MM.1S (cell line): ENCODE data around the gene PPP1R13B.

Source experiments
- EZH2 ChIP-seq: fragments of 300-600 bp; sonication (generic); optimal IDR thresholded peaks from 2 replicates; pipeline ENCODE3; 2017; ENCODE audit warnings: low read depth, mild to moderate bottlenecking, antibody characterized with exemption, low read length, mixed read lengths
- TF ChIP-seq, protein P1 (sequence below): fragments of 300-600 bp; sonication (generic); IDR thresholded peaks from 2 replicates; pipeline ENCODE4 v1.5.1; 2016; ENCODE audit warnings: antibody characterized with exemption, low read length, mixed read lengths

GRCh38 chr14:103745424-103745823 lies 102.0 kb downstream of the PPP1R13B start:
- TF ChIP-seq, protein P1, sequence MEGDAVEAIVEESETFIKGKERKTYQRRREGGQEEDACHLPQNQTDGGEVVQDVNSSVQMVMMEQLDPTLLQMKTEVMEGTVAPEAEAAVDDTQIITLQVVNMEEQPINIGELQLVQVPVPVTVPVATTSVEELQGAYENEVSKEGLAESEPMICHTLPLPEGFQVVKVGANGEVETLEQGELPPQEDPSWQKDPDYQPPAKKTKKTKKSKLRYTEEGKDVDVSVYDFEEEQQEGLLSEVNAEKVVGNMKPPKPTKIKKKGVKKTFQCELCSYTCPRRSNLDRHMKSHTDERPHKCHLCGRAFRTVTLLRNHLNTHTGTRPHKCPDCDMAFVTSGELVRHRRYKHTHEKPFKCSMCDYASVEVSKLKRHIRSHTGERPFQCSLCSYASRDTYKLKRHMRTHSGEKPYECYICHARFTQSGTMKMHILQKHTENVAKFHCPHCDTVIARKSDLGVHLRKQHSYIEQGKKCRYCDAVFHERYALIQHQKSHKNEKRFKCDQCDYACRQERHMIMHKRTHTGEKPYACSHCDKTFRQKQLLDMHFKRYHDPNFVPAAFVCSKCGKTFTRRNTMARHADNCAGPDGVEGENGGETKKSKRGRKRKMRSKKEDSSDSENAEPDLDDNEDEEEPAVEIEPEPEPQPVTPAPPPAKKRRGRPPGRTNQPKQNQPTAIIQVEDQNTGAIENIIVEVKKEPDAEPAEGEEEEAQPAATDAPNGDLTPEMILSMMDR: no peak
- TF ChIP-seq EZH2: no peak
